Lower leg skin (tissue), 3 donors: ENCODE results near the gene SORCS2.

Source experiments
- CTCF ChIP-seq, 3 donors: fragments of 450-650 bp; IDR thresholded peaks; one replicate each; pipeline ENCODE4 v1.5.1; 2016; ENCODE audit warnings: antibody characterized with exemption in 3 of 3, mild to moderate bottlenecking in 3 of 3, moderate library complexity in 2 of 3
- POLR2A ChIP-seq, 2 donors: fragments of 450-650 bp; IDR thresholded peaks; one replicate each; pipeline ENCODE4 v1.6.1; 2016 to 2017; ENCODE audit warnings: antibody characterized with exemption in 2 of 2, mild to moderate bottlenecking in 1 of 2, moderate library complexity in 1 of 2

- TF ChIP-seq CTCF (IDR thresholded peaks at IDR 0.05), result no peak
- no peak for TF ChIP-seq POLR2A (IDR thresholded peaks at IDR 0.05)
Measured at GRCh38 chr4:7281691-7282665, 89.6 kb downstream of the SORCS2 start.
